Measurements from ENCODE around the gene BEND6.

- no peak for TF ChIP-seq POLR2A (IDR thresholded peaks at IDR 0.05)
- no peak for TF ChIP-seq CTCF (IDR thresholded peaks at IDR 0.05)
These were observed 13.9 kb upstream of the BEND6 start for GRCh38 chr6:56940977-56941376.

Measured in testis (tissue), 2 donors.